Endothelial cell of umbilical vein (primary cell): Measurements from ENCODE around the gene GTF2E1. TPM values are rescaled to one million over a fixed set of nuclear protein-coding genes. Genes with fewer than 3 reads are reported as not detected.
A peak's percentile ranks its signal among the peaks of the same experiment; 100 is the strongest.

ENCODE experiments used
- BruUV-seq: library from RNA; stranded (reverse); fragments of 400-500 nt; replicated peaks from 2 replicates; lab custom pipeline; 2021; lab: Mats Ljungman, UMichigan
- CTCF ChIA-PET: fragments of 300-600, 350-600 bp; sonication (Branson Sonifier 250); formaldehyde crosslinking; loops from one replicate; lab custom pipeline; 2021; ENCODE audit warnings: antibody characterized with exemption, inconsistent platforms; lab: Charles Lee
- POLR2A ChIA-PET: fragments of 300-600, 350-600 bp; sonication (Branson Sonifier 250); formaldehyde crosslinking; loops from one replicate; lab custom pipeline; 2021; ENCODE audit warnings: antibody characterized with exemption, inconsistent platforms; lab: Charles Lee
- DNase-seq: peaks from one replicate; pipeline ENCODE4 v3.0.0-alpha.2; 2011; ENCODE audit warnings: low read depth, low spot score
- FAIRE-seq: peaks from 2 replicates; lab custom pipeline; 2011; peaks lifted over from hg19 to GRCh38; lab: Jason Lieb, UNC
- H2AFZ ChIP-seq: 2 replicates; pipeline ENCODE4 v1.6.0; 2012; ENCODE audit warnings: low read depth, low read length, control low read depth, inconsistent platforms
- H3K27ac ChIP-seq: 2 replicates; pipeline ENCODE4 v1.5.1; 2011; ENCODE audit warnings: low read depth, mild to moderate bottlenecking, control low read depth, low read length, moderate library complexity; ENCODE audit not compliant: insufficient read depth
- H3K27me3 ChIP-seq, 2 experiments: 2 replicates each; pipeline versions ENCODE4 v1.6.0 to v1.6.1; 2011; ENCODE audit warnings: low read length in 2 of 2, mixed read lengths in 1 of 2; ENCODE audit not compliant: control insufficient read depth in 2 of 2, insufficient read depth in 2 of 2
- H3K36me3 ChIP-seq, 2 experiments: 2 replicates in 1 of 2; 3 replicates in 1 of 2; pipeline ENCODE4 v1.5.1; 2011; ENCODE audit warnings: low read length in 2 of 2, mild to moderate bottlenecking in 1 of 2, moderate library complexity in 1 of 2; ENCODE audit not compliant: control insufficient read depth in 2 of 2, insufficient read depth in 2 of 2; ENCODE audit errors: extremely low read depth in 1 of 2
- H3K4me1 ChIP-seq: 3 replicates; pipeline ENCODE4 v1.5.1; 2011; ENCODE audit warnings: mild to moderate bottlenecking, low read length; ENCODE audit not compliant: control insufficient read depth, insufficient read depth; ENCODE audit errors: extremely low read depth
- H3K4me2 ChIP-seq: 2 replicates; pipeline ENCODE4 v1.6.1; 2011; ENCODE audit warnings: low read length, control low read depth, mixed read lengths; ENCODE audit not compliant: insufficient read depth
- H3K4me3 ChIP-seq, 3 experiments: fragments of 200-600 bp in 1 of 3; sonication (generic), shearing (Covaris generic) in 1 of 3; replicated peaks in 1 of 3; 2 replicates each; pipeline ENCODE4 v1.5.1; 2011 to 2016; ENCODE audit warnings: control low read depth in 3 of 3, low read length in 3 of 3, mild to moderate bottlenecking in 2 of 3, inconsistent platforms in 1 of 3, low read depth in 1 of 3, moderate library complexity in 1 of 3; ENCODE audit not compliant: insufficient read depth in 1 of 3
- H3K79me2 ChIP-seq: 2 replicates; pipeline ENCODE4 v1.6.0; 2012; ENCODE audit warnings: low read length, inconsistent platforms; ENCODE audit not compliant: control insufficient read depth, insufficient read depth
- H3K9ac ChIP-seq: replicated peaks from 2 replicates; pipeline ENCODE3; 2011; ENCODE audit warnings: low read length, control low read depth; ENCODE audit not compliant: insufficient read depth; ENCODE audit errors: extremely low read depth
- H3K9me1 ChIP-seq: replicated peaks from 3 replicates; pipeline ENCODE4 v1.6.0; 2011; ENCODE audit warnings: mild to moderate bottlenecking, low read length; ENCODE audit not compliant: control insufficient read depth, insufficient read depth; ENCODE audit errors: extremely low read depth
- H3K9me3 ChIP-seq: replicated peaks from 2 replicates; pipeline ENCODE4 v1.5.1; 2012; ENCODE audit warnings: low read length, inconsistent platforms; ENCODE audit not compliant: control insufficient read depth, insufficient read depth
- H4K20me1 ChIP-seq: replicated peaks from 2 replicates; pipeline ENCODE3; 2011; ENCODE audit warnings: mild to moderate bottlenecking, low read length; ENCODE audit not compliant: control insufficient read depth, insufficient read depth; ENCODE audit errors: extremely low read depth
- CTCF ChIP-seq, 2 donors: IDR thresholded peaks; 1 replicate in 1 of 2; 2 replicates in 1 of 2; pipeline ENCODE4 v1.5.1; 2011; ENCODE audit warnings: low read length in 2 of 2, mild to moderate bottlenecking in 2 of 2, moderate library complexity in 2 of 2, control low read depth in 1 of 2, inconsistent platforms in 1 of 2, low read depth in 1 of 2; ENCODE audit not compliant: insufficient read depth in 1 of 2; ENCODE audit errors: extremely low read depth in 1 of 2
- FOS ChIP-seq: IDR thresholded peaks from 2 replicates; pipeline ENCODE4 v1.6.1; 2011; ENCODE audit warnings: mild to moderate bottlenecking, low read length, moderate library complexity, borderline replicate concordance; ENCODE audit not compliant: insufficient read depth
- GATA2 ChIP-seq: IDR thresholded peaks from 2 replicates; pipeline ENCODE4 v1.7.0; 2011; ENCODE audit warnings: low read depth, mild to moderate bottlenecking, moderate library complexity, mixed read lengths, low read length; ENCODE audit not compliant: insufficient read length, insufficient read depth
- JUN ChIP-seq: IDR thresholded peaks from 2 replicates; pipeline ENCODE4 v1.6.1; 2011; ENCODE audit warnings: borderline replicate concordance, low read depth; ENCODE audit not compliant: insufficient read length, insufficient read depth
- MAX ChIP-seq: IDR thresholded peaks from 2 replicates; pipeline ENCODE4 v1.6.1; 2011; ENCODE audit not compliant: insufficient read depth, insufficient read length
- MYC ChIP-seq: IDR thresholded peaks from one replicate; pipeline ENCODE4 v1.6.1; 2011; ENCODE audit warnings: mild to moderate bottlenecking, low read depth, low read length
- POLR2A ChIP-seq: IDR thresholded peaks from 2 replicates; pipeline ENCODE4 v1.6.1; 2012; ENCODE audit warnings: low read depth, mild to moderate bottlenecking, control low read depth, low read length
- dilution Hi-C: fragments of 300-500 bp; cut with MboI; formaldehyde crosslinking; loops from one replicate; pipeline ENCODE4 v1.15.0; 2019; ENCODE audit warnings: low sequenced_read_pairs; ENCODE audit not compliant: extremely low pct_ligation_motif_present
- intact Hi-C: fragments of 100-400 bp; cut with micrococcal nuclease; formaldehyde crosslinking; loops from one replicate; pipeline ENCODE4 v1.10.0; 2022
- polyA plus RNA-seq, 4 experiments: library from polyadenylated mRNA; depleted of rRNA in 3 of 4; stranded (reverse) in 3 of 4; unstranded in 1 of 4; fragments of >200 nt; gene quantifications; 2 replicates each; pipeline versions ENCODE4 v1.2.1 to v1.2.3, GENCODE V29; 2011 to 2012; ENCODE audit warnings: missing spikeins in 1 of 4
- total RNA-seq: library from RNA; stranded (reverse); gene quantifications from 2 replicates; pipeline ENCODE4 v1.2.3, GENCODE V29; 2021

GTF2E1 gene
- total and polyA plus RNA-seq, 2 donors (not counting 3 experiments of a cell fraction or from before 2014, with no cell fraction given): 10.6 to 27.7 TPM

DNA sequence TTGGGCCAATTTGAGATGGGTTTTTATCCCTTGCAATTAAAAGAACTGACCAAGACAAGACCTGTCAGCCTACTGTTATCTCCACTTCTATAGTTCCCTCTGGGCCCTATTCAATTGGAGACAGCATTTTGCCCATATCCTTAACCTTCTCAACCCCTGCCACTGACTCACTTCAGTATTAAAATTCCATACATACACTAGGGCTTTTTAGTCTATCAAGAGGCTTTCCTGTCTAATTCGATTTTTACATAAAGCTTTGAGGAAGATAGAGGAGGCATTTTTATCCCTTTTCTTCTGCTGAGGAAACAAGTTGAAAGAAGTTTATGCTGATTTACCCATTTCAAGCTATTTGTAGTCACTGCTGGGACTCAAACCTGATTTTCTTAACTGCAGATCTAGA lies 51.1 kb downstream of the GTF2E1 start:
- no peak for TF ChIP-seq CTCF (IDR thresholded peaks at IDR 0.05; ENCODE audit: extremely low read depth in 1 of 2, insufficient read depth in 1 of 2, low read depth in 1 of 2, low read length in 2 of 2)
- peak; percentile 46 for TF ChIP-seq FOS
- TF ChIP-seq GATA2: peak; percentile 39
- TF ChIP-seq MYC: no peak
- TF ChIP-seq POLR2A: no peak
- TF ChIP-seq JUN: no peak
- no peak for TF ChIP-seq MAX
- peak overlapping the region; percentile 74 for H3K27ac ChIP-seq
- H3K4me2 ChIP-seq: peak overlapping the region; percentile 43
- H2AFZ ChIP-seq: no peak overlapping the region
- H3K9ac ChIP-seq: no peak overlapping the region
- DNase-seq (peak; percentile 32), FAIRE-seq (peak; percentile 26)
- no peaks in the 10 kb centered on the region for H3K79me2 ChIP-seq
- dilution Hi-C loops (no loop called here), intact Hi-C loops (loop anchor here (2.0 kb wide), 2 partner anchors 287 to 377 kb away; no protein-coding TSS in a partner anchor)
- CTCF ChIA-PET: interaction anchor here (0.6 to 5.2 kb wide), 12 partner anchors 14 to 376 kb away, joined by 3 to 228 read pairs (median 4); partner anchors contain the start of genes GTF2E1 and RABL3
- BruUV-seq: no TSS peak
- POLR2A ChIA-PET: no interaction called here
- peaks cover 34% of the 10 kb centered on the region for H3K4me1 ChIP-seq
- H3K4me3 ChIP-seq: no peak overlapping the region
- H3K9me3 ChIP-seq: no peaks in the 10 kb centered on the region
- H3K27me3 ChIP-seq: no peaks in the 10 kb centered on the region
- H3K36me3 ChIP-seq: no peaks in the 10 kb centered on the region
- no peaks in the 10 kb centered on the region for H4K20me1 ChIP-seq
- no peaks in the 10 kb centered on the region for H3K9me1 ChIP-seq
